Astrocyte (in vitro differentiated cells and primary cell): Measurements from ENCODE around the gene IGFBP1.

Experiments
- CTCF ChIP-seq: IDR thresholded peaks from 2 replicates; pipeline ENCODE4 v1.5.1; 2011; ENCODE audit warnings: low read depth, mild to moderate bottlenecking, inconsistent platforms, low read length, moderate library complexity; ENCODE audit not compliant: insufficient read depth
- EZH2 ChIP-seq: IDR thresholded peaks from 2 replicates; pipeline ENCODE4 v1.6.1; 2012; ENCODE audit warnings: mild to moderate bottlenecking, low read length, inconsistent platforms; ENCODE audit not compliant: insufficient read depth

GRCh38 chr7:45911311-45911710 is 23.0 kb downstream of the IGFBP1 start:
- TF ChIP-seq CTCF (no peak), EZH2 (no peak)
